NB4 (cell line): ENCODE measurements around the gene CALY.

ENCODE experiments used
- DNase-seq: peaks from one replicate; pipeline ENCODE4 v3.0.0; 2010; ENCODE audit warnings: low read depth
- H3K4me3 ChIP-seq: one replicate; pipeline ENCODE4 v1.5.1; 2011; ENCODE audit warnings: mild to moderate bottlenecking, low read depth, low read length, moderate library complexity
- MYC ChIP-seq: IDR thresholded peaks from 2 replicates; pipeline ENCODE4 v1.6.1; 2011; ENCODE audit warnings: low read depth, low read length
- POLR2A ChIP-seq: IDR thresholded peaks from 2 replicates; pipeline ENCODE4 v1.6.1; 2011; ENCODE audit warnings: mild to moderate bottlenecking; ENCODE audit not compliant: insufficient read length; ENCODE audit errors: extremely low read depth
- TF ChIP-seq, protein P1 (sequence below): IDR thresholded peaks from 2 replicates; pipeline ENCODE4 v1.6.1; 2011; ENCODE audit warnings: low read depth, low read length
- TF ChIP-seq, protein P2 (sequence below): IDR thresholded peaks from one replicate; pipeline ENCODE4 v1.5.1; 2012; ENCODE audit warnings: low read depth, low read length

Gene CALY

DNA sequence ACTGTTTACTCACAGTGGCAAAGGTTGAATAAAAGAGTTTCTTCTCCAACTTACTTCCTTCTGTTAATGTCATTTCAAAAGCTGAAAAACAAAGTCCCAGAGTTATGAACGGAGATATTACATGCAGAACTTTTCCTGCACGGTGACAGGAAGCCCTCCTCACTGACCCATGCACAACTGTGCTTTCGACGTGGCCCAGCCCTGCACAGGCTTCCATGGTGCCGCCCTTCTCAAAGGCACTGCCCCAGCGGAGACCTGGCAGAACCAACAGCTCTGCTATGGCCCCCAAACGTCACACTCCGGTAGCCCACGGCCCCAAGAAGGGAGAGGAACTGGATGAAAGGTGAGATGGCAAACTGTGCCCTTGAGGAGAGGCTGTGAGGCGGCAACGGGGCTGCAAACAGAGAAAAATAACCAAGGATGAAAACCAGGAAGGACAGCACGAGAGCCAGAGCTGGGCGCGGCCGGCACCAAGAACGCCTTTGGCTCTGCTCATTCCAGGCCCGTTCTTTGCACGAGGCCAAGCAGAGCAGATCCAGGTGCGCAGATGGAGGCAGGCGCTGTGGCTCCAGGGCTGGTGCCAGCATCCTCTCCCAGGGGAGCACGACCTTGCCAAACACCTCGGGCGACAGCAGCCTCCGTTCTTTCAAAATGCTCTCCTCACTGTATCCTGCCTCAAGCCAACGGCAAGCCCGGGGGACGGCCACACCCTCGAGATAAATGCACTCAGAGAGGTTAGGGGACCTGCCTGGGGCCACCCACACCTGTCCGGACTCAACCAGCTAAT is 28.1 kb upstream of the CALY start:
- TF ChIP-seq, protein P1, sequence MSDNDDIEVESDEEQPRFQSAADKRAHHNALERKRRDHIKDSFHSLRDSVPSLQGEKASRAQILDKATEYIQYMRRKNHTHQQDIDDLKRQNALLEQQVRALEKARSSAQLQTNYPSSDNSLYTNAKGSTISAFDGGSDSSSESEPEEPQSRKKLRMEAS = no peak
- TF ChIP-seq, protein P2, sequence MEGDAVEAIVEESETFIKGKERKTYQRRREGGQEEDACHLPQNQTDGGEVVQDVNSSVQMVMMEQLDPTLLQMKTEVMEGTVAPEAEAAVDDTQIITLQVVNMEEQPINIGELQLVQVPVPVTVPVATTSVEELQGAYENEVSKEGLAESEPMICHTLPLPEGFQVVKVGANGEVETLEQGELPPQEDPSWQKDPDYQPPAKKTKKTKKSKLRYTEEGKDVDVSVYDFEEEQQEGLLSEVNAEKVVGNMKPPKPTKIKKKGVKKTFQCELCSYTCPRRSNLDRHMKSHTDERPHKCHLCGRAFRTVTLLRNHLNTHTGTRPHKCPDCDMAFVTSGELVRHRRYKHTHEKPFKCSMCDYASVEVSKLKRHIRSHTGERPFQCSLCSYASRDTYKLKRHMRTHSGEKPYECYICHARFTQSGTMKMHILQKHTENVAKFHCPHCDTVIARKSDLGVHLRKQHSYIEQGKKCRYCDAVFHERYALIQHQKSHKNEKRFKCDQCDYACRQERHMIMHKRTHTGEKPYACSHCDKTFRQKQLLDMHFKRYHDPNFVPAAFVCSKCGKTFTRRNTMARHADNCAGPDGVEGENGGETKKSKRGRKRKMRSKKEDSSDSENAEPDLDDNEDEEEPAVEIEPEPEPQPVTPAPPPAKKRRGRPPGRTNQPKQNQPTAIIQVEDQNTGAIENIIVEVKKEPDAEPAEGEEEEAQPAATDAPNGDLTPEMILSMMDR = no peak
- TF ChIP-seq POLR2A (no peak), MYC (no peak)

DNA sequence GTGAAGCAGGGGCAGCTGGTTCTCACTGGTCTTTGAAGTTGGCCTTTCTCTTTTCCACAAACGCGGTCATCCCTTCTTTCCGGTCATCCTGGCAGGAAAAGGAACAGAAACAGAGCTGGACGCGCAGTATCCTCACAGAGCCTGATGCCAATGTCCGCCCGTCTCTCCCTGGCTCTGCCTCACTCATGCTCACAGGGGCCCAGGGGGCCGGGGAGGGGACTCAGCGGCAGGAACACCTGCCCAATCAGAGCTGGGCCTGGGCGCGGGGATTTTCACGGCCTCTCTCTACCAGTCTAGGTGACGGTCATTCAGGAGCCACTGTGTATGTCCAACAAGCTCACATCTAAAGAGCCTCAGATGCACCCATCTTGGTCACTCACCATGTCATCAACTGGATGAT is 26.1 kb upstream of the CALY start:
- TF ChIP-seq POLR2A (no peak), MYC (no peak)
- TF ChIP-seq, protein P1 = no peak
- TF ChIP-seq, protein P2 = no peak
- H3K4me3 ChIP-seq = no peak overlapping the region
- no peak for DNase-seq

More for the DNA sequence above, 28.1 kb upstream of the CALY start:
- no peak overlapping the region for H3K4me3 ChIP-seq
- no peak for DNase-seq

DNA sequence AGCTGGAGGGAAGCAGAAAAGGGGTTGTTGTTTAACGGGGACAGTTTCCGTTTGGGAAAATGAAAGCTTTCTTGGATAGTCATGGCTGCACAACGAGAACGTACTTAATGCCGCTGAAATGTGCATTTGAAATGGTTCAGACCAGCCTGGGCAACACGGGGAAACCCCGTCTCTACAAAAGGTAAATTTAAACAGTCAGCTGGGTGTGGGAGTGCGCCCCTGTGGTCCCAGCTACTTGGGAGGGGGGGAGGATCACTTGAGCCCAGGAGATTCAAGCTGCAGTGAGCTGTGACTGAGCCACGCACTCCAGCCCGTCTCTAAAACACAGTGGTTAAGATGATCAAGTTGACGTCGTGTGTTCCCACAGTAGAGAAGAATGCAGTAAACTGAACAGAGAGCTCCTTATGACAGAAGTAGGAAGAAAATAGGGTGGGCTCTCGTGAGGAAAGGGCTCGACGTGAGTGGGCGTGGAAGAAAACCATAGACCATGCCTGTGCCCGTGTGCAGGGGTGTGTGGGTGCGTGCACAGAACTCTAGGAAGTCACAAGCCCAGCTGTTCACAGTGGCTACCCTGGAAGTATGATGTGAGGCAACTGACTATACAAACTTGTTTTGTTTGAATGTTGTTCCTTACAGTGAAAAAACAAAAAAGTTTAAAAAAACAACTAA is 25.2 kb upstream of the CALY start:
- DNase-seq = no peak
- no peak overlapping the region for H3K4me3 ChIP-seq
- TF ChIP-seq MYC (no peak), POLR2A (no peak)
- TF ChIP-seq, protein P2 = no peak
- TF ChIP-seq, protein P1 = no peak

DNA sequence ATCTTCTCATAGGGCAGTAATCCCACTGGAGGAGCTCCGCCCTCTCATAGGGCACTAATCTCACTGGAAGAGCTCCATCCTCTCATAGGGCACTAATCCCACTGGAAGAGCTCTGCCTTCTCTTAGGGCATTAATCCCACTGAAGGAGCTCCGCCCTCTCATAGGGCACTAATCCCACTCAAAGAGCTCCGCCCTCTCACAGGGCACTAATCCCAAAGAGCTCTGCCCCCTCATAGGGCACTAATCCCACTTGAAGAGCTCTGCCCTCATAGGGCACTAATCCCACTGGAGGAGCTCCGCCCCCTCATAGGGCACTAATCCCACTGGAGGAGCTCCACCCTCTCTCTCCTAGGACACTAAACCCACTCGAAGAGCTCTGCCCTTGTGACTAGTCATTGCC is 24.5 kb upstream of the CALY start:
- DNase-seq = no peak
- no peak for TF ChIP-seq POLR2A
- TF ChIP-seq MYC = no peak
- TF ChIP-seq, protein P1 = no peak
- TF ChIP-seq, protein P2 = no peak
- H3K4me3 ChIP-seq = no peak overlapping the region

DNA sequence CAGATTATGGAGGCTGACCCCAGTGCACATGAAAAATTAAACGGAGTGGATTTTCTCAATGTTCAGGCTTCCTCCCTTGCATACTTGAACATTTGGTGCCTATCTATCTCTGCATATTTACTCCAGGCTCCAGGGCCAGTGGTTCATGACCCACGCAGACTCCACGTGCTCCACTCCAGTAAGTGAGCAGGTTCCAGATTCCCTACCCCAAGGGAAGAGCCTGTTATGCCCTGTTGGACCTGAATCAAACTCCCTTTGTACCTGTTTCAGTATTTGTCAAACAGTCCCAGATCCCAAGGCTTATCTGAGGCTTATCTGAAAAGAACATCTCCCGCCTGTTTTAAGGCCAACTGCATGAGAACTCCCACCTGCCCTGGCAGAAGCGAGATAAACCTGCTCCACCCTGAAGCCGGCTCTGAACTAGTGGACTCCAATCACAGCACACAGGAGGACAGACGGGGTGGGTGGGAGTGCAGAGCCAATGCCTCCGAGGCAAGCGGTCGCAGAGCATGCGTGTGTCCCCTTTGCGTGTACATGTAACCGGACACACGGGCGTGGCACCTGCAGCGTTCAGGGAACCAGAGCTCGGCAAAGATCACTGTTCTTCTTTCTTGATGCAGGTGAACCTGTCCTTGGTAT is 23.4 kb upstream of the CALY start:
- H3K4me3 ChIP-seq = no peak overlapping the region
- TF ChIP-seq POLR2A (no peak), MYC (no peak)
- TF ChIP-seq, protein P1 = no peak
- TF ChIP-seq, protein P2 = no peak
- DNase-seq = no peak
